K562 (cell line): ENCODE results near the gene FGGY. TPM values are rescaled to one million over a fixed set of nuclear protein-coding genes. Genes with fewer than 3 reads are reported as not detected.

Source experiments
- ATAC-seq: fragments of 200-7000 bp; cut with Tn5 transposase; 3 replicates; pipeline ENCODE4 v1.9.1; 2020; ENCODE audit warnings: moderate library complexity
- BruUV-seq: library from RNA; stranded (reverse); fragments of 400-500 nt; replicated peaks from 2 replicates; lab custom pipeline; 2021; lab: Mats Ljungman, UMichigan
- CTCF ChIA-PET: fragments of 300-600 bp; formaldehyde crosslinking; extraction: SDS; loops from one replicate; lab custom pipeline; 2021; ENCODE audit warnings: low intra/inter-chr PET ratio; lab: Yijun Ruan, JAX
- POLR2A ChIA-PET: fragments of 300-600, 350-650 bp; sonication (Branson Sonifier 250); formaldehyde crosslinking; extraction: SDS; loops from one replicate; lab custom pipeline; 2021; ENCODE audit warnings: antibody characterized with exemption, inconsistent platforms; lab: Yijun Ruan, JAX
- DNase-seq, 4 experiments: peaks; one replicate each; pipeline versions ENCODE4 v3.0.0 to v3.0.0-alpha.2; 2011 to 2018; ENCODE audit warnings: low spot score in 3 of 4, mixed read lengths in 3 of 4; ENCODE audit errors: extremely low read depth in 1 of 4
- FAIRE-seq: peaks from 2 replicates; lab custom pipeline; 2011; peaks lifted over from hg19 to GRCh38; lab: Jason Lieb, UNC
- H2AFZ ChIP-seq: 2 replicates; pipeline ENCODE4 v1.6.0; 2011; ENCODE audit warnings: low read depth, low read length, control low read depth, inconsistent platforms
- H3K27ac ChIP-seq: fragments of 200-600 bp; 3 replicates; pipeline ENCODE4 v1.8.0; 2011; ENCODE audit warnings: low read depth, mild to moderate bottlenecking, control low read depth, inconsistent platforms, low read length, moderate library complexity, mixed read lengths; ENCODE audit errors: extremely low read depth
- H3K27me3 ChIP-seq, 2 experiments: fragments of 300-600 bp in 1 of 2; 2 replicates in 1 of 2; 3 replicates in 1 of 2; pipeline versions ENCODE4 v1.6.0 to v1.8.0; 2011; ENCODE audit warnings: inconsistent platforms in 2 of 2, low read length in 2 of 2, mild to moderate bottlenecking in 1 of 2, mixed read lengths in 1 of 2, moderate library complexity in 1 of 2; ENCODE audit not compliant: control insufficient read depth in 2 of 2, insufficient read depth in 2 of 2
- H3K36me3 ChIP-seq: fragments of 300-600 bp; 3 replicates; pipeline ENCODE4 v1.8.0; 2011; ENCODE audit warnings: mild to moderate bottlenecking, low read length, inconsistent platforms; ENCODE audit not compliant: control insufficient read depth, insufficient read depth
- H3K4me1 ChIP-seq, 2 experiments: fragments of 200-600 bp in 1 of 2; replicated peaks in 1 of 2; 2 replicates in 1 of 2; 3 replicates in 1 of 2; pipeline versions ENCODE4 v1.5.1 to v1.8.0; 2011; ENCODE audit warnings: inconsistent platforms in 2 of 2, low read length in 2 of 2, mild to moderate bottlenecking in 1 of 2, mixed read lengths in 1 of 2, moderate library complexity in 1 of 2; ENCODE audit not compliant: control insufficient read depth in 2 of 2, insufficient read depth in 2 of 2
- H3K4me2 ChIP-seq: 2 replicates; pipeline ENCODE4 v1.6.1; 2011; ENCODE audit warnings: low read length, control low read depth, inconsistent platforms, mixed read lengths; ENCODE audit not compliant: insufficient read depth
- H3K4me3 ChIP-seq: fragments of 200-600 bp; sonication (generic), shearing (Covaris generic); 2 replicates; pipeline ENCODE4 v1.5.1; 2016; ENCODE audit warnings: control low read depth, inconsistent platforms
- H3K79me2 ChIP-seq: fragments of 200-600 bp; 3 replicates; pipeline ENCODE4 v1.8.0; 2011; ENCODE audit warnings: low read length, inconsistent platforms; ENCODE audit not compliant: control insufficient read depth, insufficient read depth
- H3K9ac ChIP-seq, 2 experiments: 2 replicates each; pipeline versions ENCODE4 v1.6.0 to v1.6.1; 2011; ENCODE audit warnings: low read depth in 2 of 2, low read length in 2 of 2, control low read depth in 1 of 2, inconsistent platforms in 1 of 2, mild to moderate bottlenecking in 1 of 2, mixed read lengths in 1 of 2; ENCODE audit not compliant: insufficient read depth in 1 of 2
- H3K9me1 ChIP-seq: one replicate; pipeline ENCODE4 v1.6.0; 2011; ENCODE audit warnings: inconsistent platforms, mild to moderate bottlenecking, low read length, moderate library complexity; ENCODE audit not compliant: control insufficient read depth, insufficient read depth
- H3K9me3 ChIP-seq: replicated peaks from 2 replicates; pipeline ENCODE4 v1.5.1; 2011; ENCODE audit warnings: low read depth, low read length, inconsistent platforms; ENCODE audit not compliant: control insufficient read depth, insufficient read depth
- H4K20me1 ChIP-seq: replicated peaks from 2 replicates; pipeline ENCODE4 v1.6.1; 2011; ENCODE audit warnings: low read length, inconsistent platforms, mixed read lengths; ENCODE audit not compliant: control insufficient read depth, insufficient read depth
- BDP1 ChIP-seq: IDR thresholded peaks from 3 replicates; pipeline ENCODE4 v1.6.1; 2011; ENCODE audit not compliant: insufficient read length, insufficient read depth
- CREB3 ChIP-seq: fragments of 450-650 bp; conservative IDR thresholded peaks from 2 replicates; pipeline ENCODE4 v1.6.1; 2016; ENCODE audit warnings: missing genetic modification characterization, low read depth, mild to moderate bottlenecking, missing compliant biosample characterization, moderate library complexity
- HNRNPK ChIP-seq: fragments of 200-400 bp; formaldehyde crosslinking; IDR thresholded peaks from one replicate; pipeline ENCODE4 v1.6.1; 2018; ENCODE audit warnings: mild to moderate bottlenecking, low read depth, low read length; ENCODE audit not compliant: poor library complexity, severe bottlenecking
- NCOA4 ChIP-seq: fragments of 450-650 bp; IDR thresholded peaks from 2 replicates; pipeline ENCODE4 v1.6.1; 2018; ENCODE audit warnings: mild to moderate bottlenecking; ENCODE audit not compliant: partially characterized antibody
- NFRKB ChIP-seq: fragments of 450-650 bp; IDR thresholded peaks from 2 replicates; pipeline ENCODE4 v1.6.1; 2016; ENCODE audit warnings: low read depth
- RAD21 ChIP-seq, 2 experiments: fragments of 250-450 bp in 1 of 2; fragments of 450-650 bp in 1 of 2; sonication (Bioruptor Pico) in 1 of 2; formaldehyde crosslinking in 1 of 2; IDR thresholded peaks in 1 of 2; conservative IDR thresholded peaks in 1 of 2; 2 replicates each; pipeline versions ENCODE4 v1.4.0 to v1.8.0; 2020 to 2022; ENCODE audit warnings: mild to moderate bottlenecking in 2 of 2, moderate library complexity in 1 of 2
- SETDB1 ChIP-seq: IDR thresholded peaks from one replicate; pipeline ENCODE4 v1.6.1; 2012; ENCODE audit warnings: low read length, control low read depth, inconsistent platforms
- SP2 ChIP-seq: IDR thresholded peaks from 2 replicates; pipeline ENCODE4 v1.6.1; 2011; ENCODE audit warnings: mild to moderate bottlenecking, low read depth, low read length, moderate library complexity; ENCODE audit not compliant: poor library complexity, severe bottlenecking; ENCODE audit errors: extremely low read depth
- ZBTB12 ChIP-seq: fragments of 250-450 bp; sonication (Bioruptor Pico); IDR thresholded peaks from 2 replicates; pipeline ENCODE4 v1.4.0; 2020
- ZNF277 ChIP-seq: fragments of 250-450 bp; sonication (Bioruptor Pico); IDR thresholded peaks from 2 replicates; pipeline ENCODE4 v1.8.0; 2022; ENCODE audit warnings: inconsistent platforms, mild to moderate bottlenecking, moderate library complexity, borderline replicate concordance
- ZNF449 ChIP-seq: fragments of 250-450 bp; sonication (Bioruptor Pico); IDR thresholded peaks from 2 replicates; pipeline ENCODE4 v1.8.0; 2022; ENCODE audit warnings: moderate library complexity, mild to moderate bottlenecking, inconsistent platforms
- WGBS: fragments of 100-300 bp; shearing (Covaris generic); methylation state at CpG from one replicate; pipeline ENCODE4 v1.1.6; 2016; ENCODE audit warnings: low coverage, mixed read lengths; ENCODE audit not compliant: insufficient coverage; ENCODE audit errors: missing lambda C conversion rate; 5-methylcytosine and 5-hydroxymethylcytosine counted together
- in situ Hi-C: fragments of 300-500 bp; cut with MboI; formaldehyde crosslinking; loops from 4 replicates; pipeline ENCODE4 v1.15.0; 2018; ENCODE audit warnings: inconsistent platforms, mixed read lengths
- intact Hi-C: fragments of 100-400 bp; cut with micrococcal nuclease; formaldehyde crosslinking; loops from 2 replicates; pipeline ENCODE4 v1.14.2; 2022
- polyA plus RNA-seq, 8 experiments: library from polyadenylated mRNA; depleted of rRNA in 4 of 8; stranded (reverse) in 5 of 8; unstranded in 3 of 8; fragments of >200 nt; fragmentation: Nextera tagmentation in 2 of 8; fragmentation: Illumina TruSeq in 1 of 8; extraction: Ambion mirVana in 2 of 8; extraction: Trizol in 1 of 8; gene quantifications; 2 replicates each; pipeline versions ENCODE4 v1.2.1 to v1.2.3, GENCODE V29; 2011 to 2014; ENCODE audit warnings: inconsistent platforms in 1 of 8, missing spikeins in 1 of 8
- total RNA-seq, 7 experiments: library from RNA; depleted of rRNA in 6 of 7; stranded (reverse); fragments of >200 nt in 6 of 7; fragmentation: Illumina TruSeq in 2 of 7; extraction: Trizol in 2 of 7; gene quantifications; 2 replicates each; pipeline versions ENCODE4 v1.2.1 to v1.2.3, GENCODE V29; 2011 to 2021; ENCODE audit warnings: low replicate concordance in 1 of 7

FGGY gene
- total and polyA plus RNA-seq, 9 of the 15 experiments (the other 6 are each of a cell fraction or from before 2014, with no cell fraction given): 9.7 to 19.2 (median 12.6) TPM

- no peak for DNase-seq
- no TSS peak for BruUV-seq
- Histone ChIP-seq H3K27ac (no peak overlapping the region), H3K9ac (no peak overlapping the region), H3K4me3 (no peak overlapping the region), H3K79me2 (no peaks in the 10 kb centered on the region; the same call in 2 of the 3 replicates), H3K9me3 (no peaks in the 10 kb centered on the region), H3K36me3 (no peaks in the 10 kb centered on the region), H3K4me1 (peaks cover 9 to 30% of the 10 kb centered on the region in 2 experiments), H4K20me1 (no peaks in the 10 kb centered on the region), H3K27me3 (no peaks in the 10 kb centered on the region), H2AFZ (no peak overlapping the region), H3K9me1 (no peaks in the 10 kb centered on the region), H3K4me2 (no peak overlapping the region)
- intact Hi-C loops: loop anchor here (10.0 kb wide), 2 partner anchors 229 to 401 kb away; no protein-coding TSS in a partner anchor
- 65% methylated on average over 11 of the region's 12 CpGs for WGBS
- in situ Hi-C loops: no loop called here
- FAIRE-seq: no peak
- CTCF ChIA-PET: no interaction called here
- POLR2A ChIA-PET: interaction anchor here (0.6 kb wide), 1 partner anchor 68 kb away, joined by 3 read pairs; no protein-coding TSS in a partner anchor
- ATAC-seq: no peak
- TF ChIP-seq ZNF277 (CRISPR knock-in tag): no peak
- no peak for TF ChIP-seq SETDB1
- TF ChIP-seq NCOA4: no peak
- no peak for TF ChIP-seq SP2
- no peak for TF ChIP-seq HNRNPK
- TF ChIP-seq CREB3 (tag): no peak
- TF ChIP-seq NFRKB: no peak
- no peak for TF ChIP-seq RAD21 (CRISPR knock-in tag; conservative IDR thresholded peaks at IDR 0.05 in 1 of 2, IDR thresholded peaks at IDR 0.05 in 1 of 2)
- TF ChIP-seq ZNF449 (CRISPR knock-in tag): no peak
- no peak for TF ChIP-seq BDP1
- no peak for TF ChIP-seq ZBTB12
Observed at GRCh38 chr1:59293849-59294248, 3.0 kb upstream of the FGGY start.
